Stimulated activated CD4-positive, alpha-beta T cell treated with anti-CD3 and anti-CD28 coated beads, Interleukin-12 subunit alpha, Interleukin-12 subunit beta, amount 100 ng/mL, for 4 hours (primary cell): ENCODE measurements around the gene C22orf31.

Source experiments
- DNase-seq: peaks from one replicate; pipeline ENCODE4 v3.0.0-alpha.2; 2020

C22orf31 gene

DNA sequence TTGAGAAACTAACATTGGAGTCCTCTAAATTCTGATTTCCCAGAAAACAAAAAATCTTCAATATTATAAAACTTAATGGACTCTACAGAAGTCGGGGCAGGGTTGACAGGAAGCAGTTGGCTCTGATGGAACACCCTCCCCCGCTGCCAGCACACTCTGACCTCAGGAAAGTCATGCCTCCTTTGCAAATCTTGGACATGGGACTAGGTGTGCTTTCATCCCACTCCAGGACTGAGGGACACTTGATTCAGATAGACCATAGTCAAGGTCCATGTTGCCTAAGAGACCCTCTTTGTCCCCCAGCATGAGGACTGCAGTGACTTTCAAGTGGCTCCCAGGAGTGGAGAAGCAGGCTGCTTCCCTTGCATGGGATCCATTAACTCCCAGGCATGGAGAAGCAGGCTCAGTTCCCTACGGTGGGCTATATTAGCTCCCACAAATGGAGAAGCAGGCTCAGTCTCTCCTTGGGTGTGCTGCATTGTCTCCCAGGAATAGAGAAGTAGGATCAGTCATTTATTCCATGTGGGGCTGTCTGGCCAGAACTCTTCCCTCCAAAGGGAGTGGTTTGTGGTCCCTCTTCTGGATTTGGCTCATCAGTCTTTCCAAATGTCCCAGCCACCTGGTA is 38.3 kb downstream of the C22orf31 start:
- DNase-seq, result no peak

DNA sequence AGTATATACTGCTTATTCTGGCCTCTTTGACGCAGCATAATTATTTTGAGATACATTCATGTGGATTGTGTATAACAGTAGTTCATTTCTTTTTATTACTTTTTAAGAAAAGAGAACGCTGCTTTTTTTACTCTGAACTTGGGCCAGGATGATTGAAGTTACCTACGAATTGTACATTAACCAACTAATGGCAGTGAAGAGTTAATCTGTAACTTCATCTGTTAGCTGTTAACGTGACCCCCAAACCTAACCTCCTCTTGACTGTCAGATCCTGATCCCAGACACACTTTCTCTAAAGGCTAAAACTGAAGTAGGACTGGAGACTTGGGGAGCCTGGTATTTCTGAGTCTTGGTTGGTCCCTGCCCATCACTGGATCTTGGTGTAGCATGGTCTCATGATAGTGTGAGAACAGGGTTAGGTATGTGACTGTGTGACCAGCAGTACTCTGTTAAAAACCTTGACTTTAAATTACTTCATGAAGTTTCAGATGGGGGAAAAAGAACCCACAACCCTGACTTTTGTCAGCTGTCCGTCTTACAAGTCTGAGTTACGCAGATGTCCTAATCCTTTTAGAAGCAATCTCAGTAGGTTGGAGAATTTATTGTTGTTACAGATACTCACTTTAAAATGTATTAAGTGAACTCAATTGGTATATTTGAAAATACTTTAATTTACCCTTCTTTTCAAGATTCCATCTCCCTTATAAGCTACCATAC is 39.4 kb downstream of the C22orf31 start:
- DNase-seq, result no peak

- no peak for DNase-seq
Measured at GRCh38 chr22:29018293-29019189, 43.1 kb downstream of the C22orf31 start.

DNA sequence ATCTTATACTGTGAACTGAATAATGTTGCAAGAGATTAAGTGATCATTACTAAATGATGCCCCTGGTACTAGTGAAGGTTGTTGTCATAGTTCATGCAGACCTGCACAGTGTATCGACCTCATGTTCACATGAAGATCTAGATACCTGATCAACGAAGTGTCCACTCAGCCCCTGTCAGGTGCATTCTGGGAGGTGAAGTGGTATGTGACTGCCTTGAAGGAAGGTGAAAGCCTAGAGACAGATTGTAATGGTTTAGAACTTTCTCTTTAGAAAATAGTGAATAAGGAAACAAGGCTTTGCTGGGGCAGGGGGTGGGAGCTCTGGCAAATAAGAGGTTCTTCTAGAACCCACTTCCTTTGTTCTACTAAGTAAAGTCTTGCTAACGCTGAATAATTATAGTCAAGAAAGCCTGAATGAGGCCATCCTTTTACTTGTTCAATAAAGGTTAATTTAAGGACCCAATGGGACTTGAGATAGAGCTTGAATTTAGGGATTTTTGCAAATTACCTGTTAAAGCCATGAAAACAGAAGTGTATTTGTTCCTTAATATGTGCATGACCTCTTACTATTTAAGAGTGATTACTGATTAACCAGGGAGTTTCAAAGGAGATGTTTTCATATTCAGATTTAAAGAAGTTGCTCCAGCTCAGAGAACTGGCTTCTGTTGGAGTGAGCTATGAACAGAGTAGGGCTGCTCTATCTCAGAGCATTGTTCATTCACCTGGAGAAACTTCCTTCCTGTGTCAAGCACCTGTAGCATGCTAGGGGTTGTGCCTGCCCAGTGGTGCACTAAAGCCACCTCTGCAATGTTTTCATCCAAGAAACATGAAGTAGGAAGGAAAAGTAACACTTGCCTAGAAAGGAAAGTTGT is 45.3 kb downstream of the C22orf31 start:
- no peak for DNase-seq

GRCh38 chr22:29014773-29015172 is 46.9 kb downstream of the C22orf31 start:
- no peak for DNase-seq

- no peak for DNase-seq
Measured at GRCh38 chr22:29014293-29014692, 47.3 kb downstream of the C22orf31 start.

GRCh38 chr22:29012952-29013351 is 48.7 kb downstream of the C22orf31 start:
- DNase-seq, result no peak

DNA sequence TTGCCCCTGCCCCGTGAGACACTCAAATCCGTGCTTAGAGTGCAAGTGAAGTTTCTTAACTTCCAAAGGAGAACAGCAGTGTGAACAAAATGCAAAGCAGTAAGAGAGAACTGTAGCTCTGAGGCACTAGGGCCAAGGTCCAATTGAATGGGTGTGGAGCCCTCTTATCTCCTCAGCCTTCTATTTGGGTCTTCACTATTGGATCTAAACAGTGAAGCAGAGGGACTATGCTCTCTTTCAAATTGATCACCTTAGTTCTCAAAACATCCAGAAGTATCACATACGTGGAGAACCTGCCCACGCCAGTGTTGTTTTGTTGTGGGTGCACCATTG is 49.6 kb downstream of the C22orf31 start:
- DNase-seq, result no peak

GRCh38 chr22:29011240-29012100 is 50.2 kb downstream of the C22orf31 start:
- DNase-seq, result no peak

- no peak for DNase-seq
Measured at GRCh38 chr22:29009148-29009547, 52.5 kb downstream of the C22orf31 start.
